NT2/D1 (cell line): Measurements from ENCODE around the gene SLIT1.

Experiments
- SUZ12 ChIP-seq: IDR thresholded peaks from 2 replicates; pipeline ENCODE4 v1.6.1; 2011; ENCODE audit not compliant: insufficient read length, insufficient read depth; ENCODE audit errors: extremely low read depth
- YY1 ChIP-seq: IDR thresholded peaks from 2 replicates; pipeline ENCODE4 v1.6.1; 2011; ENCODE audit not compliant: insufficient read length, insufficient read depth
- ZNF274 ChIP-seq: IDR thresholded peaks from 2 replicates; pipeline ENCODE4 v1.6.1; 2011; ENCODE audit warnings: mild to moderate bottlenecking, low read depth, low read length

- TF ChIP-seq YY1 (no peak), SUZ12 (no peak), ZNF274 (no peak)
Observed at GRCh38 chr10:97224483-97225435, 39.0 kb upstream of the SLIT1 start.
